Measurements from ENCODE around the gene IQGAP3. TPM values are rescaled to one million over a fixed set of nuclear protein-coding genes. Genes with fewer than 3 reads are reported as not detected.

The IQGAP3 gene
- total RNA-seq, 3 donors from 2014 or later = 3.4 to 15.5 (median 5.7) TPM

- Histone ChIP-seq H3K36me3 (ENCODE audit: low read depth) (peaks cover 16% of the 10 kb centered on the region), H3K9me3 (no peaks in the 10 kb centered on the region), H3K4me3 (no peak overlapping the region), H3K4me1 (ENCODE audit: low read depth) (no peaks in the 10 kb centered on the region)
- DNase-seq (peak; percentile 60 to 80 (median 68)), ATAC-seq (peak; percentile 58)
- TF ChIP-seq CTCF (IDR thresholded peaks at IDR 0.05) = peak; percentile 38
- intact Hi-C loops (cut with DNase I, micrococcal nuclease) = loop anchor here in 1 of 2 donors (10.0 kb wide), 1 partner anchor 124 kb away; the partner anchor contains the start of gene GPATCH4
These were observed 91.8 kb downstream of the IQGAP3 start for GRCh38 chr1:156480411-156481192.

- DNase-seq = no peak
- ATAC-seq = no peak
- TF ChIP-seq CTCF (IDR thresholded peaks at IDR 0.05) = no peak
- intact Hi-C loops (cut with DNase I, micrococcal nuclease) = loop anchor here in 1 of 2 donors (10.0 kb wide), 1 partner anchor 125 kb away; the partner anchor contains the start of gene GPATCH4
- no peaks in the 10 kb centered on the region for H3K9me3 ChIP-seq
- H3K4me3 ChIP-seq = no peak overlapping the region
- H3K4me1 ChIP-seq (ENCODE audit: low read depth) = no peaks in the 10 kb centered on the region
- peaks cover 20% of the 10 kb centered on the region for H3K36me3 ChIP-seq (ENCODE audit: low read depth)
These were observed 92.4 kb downstream of the IQGAP3 start for GRCh38 chr1:156480016-156480370.

- H3K36me3 ChIP-seq (ENCODE audit: low read depth) = peaks cover 26% of the 10 kb centered on the region
- ATAC-seq (no peak), DNase-seq (no peak)
- TF ChIP-seq CTCF (IDR thresholded peaks at IDR 0.05) = no peak
- intact Hi-C loops (cut with DNase I, micrococcal nuclease) = loop anchor here in 1 of 2 donors (10.0 kb wide), 1 partner anchor 125 kb away; the partner anchor contains the start of gene GPATCH4
- no peaks in the 10 kb centered on the region for H3K9me3 ChIP-seq
- H3K4me1 ChIP-seq (ENCODE audit: low read depth) = no peaks in the 10 kb centered on the region
- H3K4me3 ChIP-seq = no peak overlapping the region
These were observed 93.0 kb downstream of the IQGAP3 start for GRCh38 chr1:156479093-156480015.

GRCh38 chr1:156478250-156478627 is 94.1 kb downstream of the IQGAP3 start:
- H3K36me3 ChIP-seq (ENCODE audit: low read depth) = peaks cover 28% of the 10 kb centered on the region
- TF ChIP-seq CTCF (IDR thresholded peaks at IDR 0.05) = no peak
- no peaks in the 10 kb centered on the region for H3K4me1 ChIP-seq (ENCODE audit: low read depth)
- ATAC-seq (no peak), DNase-seq (no peak)
- H3K4me3 ChIP-seq = no peak overlapping the region
- no peaks in the 10 kb centered on the region for H3K9me3 ChIP-seq
- intact Hi-C loops (cut with DNase I, micrococcal nuclease) = no loop called here

GRCh38 chr1:156477526-156478249 is 94.7 kb downstream of the IQGAP3 start:
- DNase-seq = no peak
- Histone ChIP-seq H3K9me3 (no peaks in the 10 kb centered on the region), H3K36me3 (ENCODE audit: low read depth) (peaks cover 28% of the 10 kb centered on the region), H3K4me1 (ENCODE audit: low read depth) (no peaks in the 10 kb centered on the region), H3K4me3 (no peak overlapping the region)
- TF ChIP-seq CTCF (IDR thresholded peaks at IDR 0.05) = no peak
- intact Hi-C loops (cut with DNase I, micrococcal nuclease) = no loop called here
- no peak for ATAC-seq

All from mucosa of descending colon (tissue), 3 donors.